ENCODE data around the gene PTPRC.

The PTPRC gene

DNA sequence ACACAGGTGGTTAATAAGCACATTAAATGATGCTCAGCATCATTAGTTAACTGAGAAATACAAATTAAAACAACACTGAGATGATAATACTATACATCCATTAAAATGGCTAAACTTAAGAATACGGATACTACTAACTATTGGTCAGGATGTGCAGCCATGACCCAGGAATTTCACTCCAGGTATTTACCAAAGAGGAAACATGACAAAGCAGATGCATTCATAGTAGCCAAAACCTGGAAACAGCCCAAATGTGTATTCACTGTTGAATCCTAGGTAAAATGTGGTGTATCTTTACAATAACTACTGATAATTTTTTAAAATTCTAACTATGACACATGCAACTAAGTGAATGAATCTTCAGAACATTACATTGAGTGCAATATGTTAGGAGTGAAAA, 73.0 kb downstream of the PTPRC start:
- DNase-seq: no peak

GRCh38 chr1:198713081-198713480, 74.2 kb downstream of the PTPRC start:
- DNase-seq: no peak

DNA sequence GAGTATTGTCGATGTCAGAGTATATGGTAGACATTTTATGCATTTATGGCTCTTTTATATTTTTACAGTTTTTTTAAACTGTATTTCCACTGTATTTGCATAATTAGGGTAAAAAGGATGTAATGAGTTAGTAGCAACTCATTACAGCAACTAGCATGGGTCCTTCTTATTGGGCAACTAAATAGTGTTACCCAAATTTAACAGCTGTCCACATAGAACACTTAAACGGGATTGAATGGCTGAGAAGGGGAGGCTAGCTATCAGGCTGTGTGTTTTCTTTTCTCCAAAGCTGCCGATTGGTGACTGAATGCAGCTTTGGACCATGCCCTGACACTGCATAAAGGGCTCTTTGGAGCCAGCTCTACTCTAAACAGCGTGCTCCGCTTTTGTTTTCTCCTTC, 75.4 kb downstream of the PTPRC start:
- no peak for DNase-seq

- no peak for DNase-seq
Observed at GRCh38 chr1:198716051-198716450, 77.2 kb downstream of the PTPRC start.

DNA sequence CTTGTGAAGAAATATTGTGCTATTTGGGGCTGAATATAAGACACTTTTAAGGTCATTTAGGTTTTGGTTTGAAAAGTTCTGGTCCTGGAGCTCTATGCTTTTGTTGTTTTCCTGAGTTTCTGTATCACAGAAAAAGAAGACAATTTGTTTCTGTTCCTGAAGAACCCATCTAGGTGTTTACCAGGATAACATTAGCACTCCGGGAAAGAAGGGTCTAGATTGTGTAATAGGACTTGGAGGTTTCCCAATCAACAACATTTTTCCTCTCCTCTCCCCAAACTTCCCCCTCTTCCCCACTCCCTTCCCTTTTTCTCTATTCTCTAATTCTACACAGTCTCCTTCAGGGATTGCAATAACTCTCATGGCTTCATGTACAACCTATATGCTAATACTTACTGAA, 78.7 kb downstream of the PTPRC start:
- no peak for DNase-seq

- DNase-seq: no peak
Observed at GRCh38 chr1:198723127-198723526, 84.3 kb downstream of the PTPRC start.

GRCh38 chr1:198725090-198725489, 86.2 kb downstream of the PTPRC start:
- DNase-seq: no peak

DNA sequence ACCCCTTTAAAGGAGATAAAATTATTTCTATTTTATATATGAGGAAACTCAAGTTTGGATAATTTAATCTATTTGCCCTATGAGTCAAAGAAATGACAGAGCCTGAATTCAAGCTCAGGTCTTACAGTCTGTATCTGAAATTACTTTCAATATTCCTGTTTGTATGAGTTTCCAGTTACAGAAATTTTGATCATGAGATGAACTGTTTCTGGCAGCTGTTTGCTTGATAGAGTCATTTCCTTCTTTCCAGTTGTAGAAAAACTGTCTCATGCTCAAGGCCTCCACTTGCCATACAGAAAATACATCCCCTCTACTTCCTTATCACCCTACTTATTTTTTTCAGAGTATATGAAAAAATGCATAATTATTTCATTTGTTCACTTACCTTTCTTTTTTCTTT, 87.6 kb downstream of the PTPRC start:
- DNase-seq: no peak

GRCh38 chr1:198729195-198729863, 90.5 kb downstream of the PTPRC start:
- DNase-seq: no peak

GRCh38 chr1:198730952-198731351, 92.1 kb downstream of the PTPRC start:
- DNase-seq: no peak

GRCh38 chr1:198734323-198735008, 95.6 kb downstream of the PTPRC start:
- DNase-seq: no peak

DNA sequence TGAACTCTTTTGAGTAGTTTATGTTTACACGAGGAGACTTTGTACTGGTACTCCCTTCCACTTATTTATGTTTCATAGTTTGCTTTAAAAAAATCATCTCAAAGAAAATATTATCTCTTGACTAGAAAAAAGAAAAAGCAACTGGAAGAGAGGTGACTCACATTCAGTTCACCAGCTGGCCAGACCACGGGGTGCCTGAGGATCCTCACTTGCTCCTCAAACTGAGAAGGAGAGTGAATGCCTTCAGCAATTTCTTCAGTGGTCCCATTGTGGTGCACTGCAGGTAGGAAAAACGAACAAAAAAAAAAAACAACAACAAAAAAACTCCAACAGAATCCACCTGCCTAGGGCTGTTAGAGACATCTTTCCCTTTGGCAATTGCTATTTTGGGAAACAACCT, 102.9 kb downstream of the PTPRC start:
- no peak for DNase-seq

GRCh38 chr1:198747127-198747526, 108.3 kb downstream of the PTPRC start:
- no peak for DNase-seq

GRCh38 chr1:198749279-198749678, 110.4 kb downstream of the PTPRC start:
- DNase-seq: no peak

DNA sequence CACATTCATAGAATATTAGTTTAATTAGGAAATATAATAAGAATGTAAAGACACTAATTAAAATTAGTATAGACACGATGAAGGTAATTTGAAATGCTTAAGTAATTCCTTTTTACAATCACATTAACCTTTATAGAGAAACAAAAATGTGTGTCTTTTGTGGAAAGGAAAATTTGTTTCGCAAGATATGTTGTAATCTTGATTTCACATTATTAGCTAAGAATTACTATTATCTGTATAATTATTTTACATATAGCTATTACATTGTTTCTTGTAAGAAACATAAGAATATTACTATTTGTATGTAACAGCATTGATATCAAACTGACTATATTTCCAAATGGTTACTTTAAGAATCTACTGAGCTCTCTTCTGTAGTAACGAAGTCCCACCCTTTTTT, 111.2 kb downstream of the PTPRC start:
- no peak for DNase-seq

- DNase-seq: no peak
Observed at GRCh38 chr1:198751741-198752140, 112.9 kb downstream of the PTPRC start.

- no peak for DNase-seq
Observed at GRCh38 chr1:198754670-198755069, 115.8 kb downstream of the PTPRC start.

- DNase-seq: no peak
Observed at GRCh38 chr1:198755715-198756114, 116.9 kb downstream of the PTPRC start.

- DNase-seq: no peak
Observed at GRCh38 chr1:198756470-198756869, 117.6 kb downstream of the PTPRC start.

DNA sequence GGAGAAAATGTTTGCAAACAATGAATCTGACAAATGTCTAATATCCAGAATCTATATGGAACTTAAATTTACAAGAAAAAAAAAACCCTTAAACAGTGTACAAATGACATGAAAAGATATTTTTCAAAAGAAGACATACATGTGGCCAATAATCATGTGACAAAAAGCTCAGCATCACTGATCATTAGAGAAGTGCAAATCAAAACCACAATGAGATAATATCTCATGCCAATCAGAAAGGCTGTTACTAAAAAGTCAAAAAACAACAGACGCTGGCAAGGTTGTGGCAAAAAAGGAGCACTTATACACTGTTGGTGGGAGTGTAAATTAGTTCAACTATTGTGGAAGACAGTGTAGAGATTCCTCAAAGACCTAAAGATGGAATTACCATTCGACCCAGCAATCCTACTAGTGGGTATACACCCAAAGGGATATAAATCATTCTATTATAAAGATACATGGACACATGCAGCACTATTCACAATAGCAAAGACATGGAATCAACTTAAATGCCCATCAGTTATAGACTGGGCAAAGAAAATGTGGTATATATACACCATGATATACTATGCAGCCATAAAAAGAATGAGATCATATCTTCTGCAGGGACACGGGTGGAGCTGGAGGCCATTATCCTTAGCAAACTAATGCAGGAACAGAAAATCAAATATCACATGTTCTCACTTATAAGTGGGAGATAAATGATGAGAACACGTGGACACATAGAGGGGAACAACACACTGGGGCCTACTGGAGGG, 123.2 kb downstream of the PTPRC start:
- DNase-seq: no peak

DNA sequence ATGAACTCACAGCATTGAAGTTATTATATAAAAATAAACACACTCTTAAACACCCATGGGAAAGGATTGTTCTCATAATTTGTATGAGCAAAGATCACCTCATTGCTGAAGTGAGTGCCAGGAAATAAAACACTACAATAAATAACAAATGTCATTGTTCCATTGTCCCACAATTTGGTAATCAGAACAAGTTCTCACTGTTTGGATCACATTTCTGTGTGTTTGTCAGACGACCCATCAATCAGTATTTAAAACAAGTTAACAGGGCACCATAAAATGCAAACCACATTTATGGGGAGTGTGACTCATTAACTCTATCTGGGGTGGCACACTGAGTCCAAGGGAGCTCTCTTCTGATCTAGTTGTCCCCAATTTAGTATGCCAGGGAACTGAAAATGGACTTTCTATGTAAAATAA, 124.5 kb downstream of the PTPRC start:
- no peak for DNase-seq

- no peak for DNase-seq
Observed at GRCh38 chr1:198764748-198765147, 125.9 kb downstream of the PTPRC start.

- no peak for DNase-seq
Observed at GRCh38 chr1:198765416-198765815, 126.6 kb downstream of the PTPRC start.

DNA sequence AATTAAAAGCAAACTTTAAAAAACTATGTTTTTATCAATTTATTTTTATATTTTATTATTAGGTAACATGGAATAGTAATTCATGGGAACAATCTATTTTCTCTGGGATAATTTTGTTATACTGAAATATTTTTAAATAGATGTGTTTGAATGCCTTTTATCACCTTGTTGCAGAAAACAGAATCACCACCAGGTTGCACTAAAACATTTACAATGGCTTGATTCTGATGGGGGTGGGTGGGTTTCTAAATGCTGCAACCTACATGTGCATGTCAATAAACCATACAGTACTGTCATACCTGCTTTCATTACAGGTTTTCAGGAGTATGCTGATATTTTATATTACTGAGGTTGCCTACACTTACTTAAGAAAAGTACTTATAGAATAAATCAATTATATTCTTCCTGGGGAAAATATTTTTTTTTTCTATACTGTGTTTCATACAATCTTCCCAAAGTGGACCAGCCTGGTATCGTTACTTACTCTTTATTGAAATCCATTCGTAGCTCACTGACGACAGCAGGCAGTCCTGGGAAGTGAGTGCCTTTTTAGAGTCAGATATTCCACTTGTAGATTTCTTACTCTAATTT, 132.8 kb downstream of the PTPRC start:
- DNase-seq: no peak
